Epidermal melanocyte (primary cell): Measurements from ENCODE around the gene C2CD4C.
"Not testable (repeated sequence)": the region's sequence is repeated elsewhere in the genome, so short reads cannot be mapped to it uniquely, and the experiment has no call there.

Source experiments
- DNase-seq: peaks from one replicate; pipeline ENCODE4 v3.0.0; 2011; ENCODE audit warnings: low spot score; ENCODE audit not compliant: insufficient read length

C2CD4C gene

DNA sequence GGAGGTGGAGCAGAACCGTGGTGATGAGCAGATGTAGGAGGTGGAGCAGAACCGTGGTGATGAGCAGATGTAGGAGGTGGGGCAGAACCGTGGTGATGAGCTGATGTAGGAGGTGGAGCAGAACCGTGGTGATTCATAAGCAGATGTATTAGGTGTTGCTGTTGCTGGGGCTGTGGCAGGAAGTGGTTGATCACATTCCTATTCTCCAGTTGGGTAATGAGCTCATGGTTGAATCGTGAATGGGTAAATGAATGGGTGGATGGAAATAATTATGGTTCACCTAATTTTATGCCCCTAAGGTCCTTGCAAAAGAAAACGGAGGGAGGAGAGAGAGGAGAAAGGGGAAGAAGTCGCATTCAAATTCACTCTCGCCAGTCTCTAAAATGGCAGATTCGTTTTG, 26.4 kb downstream of the C2CD4C start:
- not testable (repeated sequence) for DNase-seq

GRCh38 chr19:381901-382300, 27.0 kb downstream of the C2CD4C start:
- DNase-seq: not testable (repeated sequence)

- not testable (repeated sequence) for DNase-seq
Observed at GRCh38 chr19:380618-381219, 28.2 kb downstream of the C2CD4C start.

DNA sequence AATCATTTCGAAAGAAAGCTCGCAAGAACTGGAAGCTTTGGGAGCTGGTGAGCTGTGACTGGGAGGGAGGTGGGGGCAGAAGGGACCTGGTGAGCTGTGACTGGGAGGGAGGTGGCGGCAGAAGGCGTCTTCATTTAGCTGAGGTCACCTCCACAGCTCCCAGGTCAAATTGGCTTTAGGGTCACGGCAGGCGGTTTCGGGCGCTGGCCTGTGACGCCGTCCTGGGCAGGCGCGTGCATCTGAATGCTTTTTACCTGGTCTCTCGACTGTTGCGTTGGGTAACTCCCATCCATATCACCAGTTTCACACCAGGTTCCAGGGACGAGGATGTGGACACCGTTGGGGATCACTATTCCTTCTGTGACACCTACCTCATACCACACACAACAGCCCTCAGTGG, 29.2 kb downstream of the C2CD4C start:
- DNase-seq: no peak

- DNase-seq: no peak
Observed at GRCh38 chr19:378706-379105, 30.2 kb downstream of the C2CD4C start.

DNA sequence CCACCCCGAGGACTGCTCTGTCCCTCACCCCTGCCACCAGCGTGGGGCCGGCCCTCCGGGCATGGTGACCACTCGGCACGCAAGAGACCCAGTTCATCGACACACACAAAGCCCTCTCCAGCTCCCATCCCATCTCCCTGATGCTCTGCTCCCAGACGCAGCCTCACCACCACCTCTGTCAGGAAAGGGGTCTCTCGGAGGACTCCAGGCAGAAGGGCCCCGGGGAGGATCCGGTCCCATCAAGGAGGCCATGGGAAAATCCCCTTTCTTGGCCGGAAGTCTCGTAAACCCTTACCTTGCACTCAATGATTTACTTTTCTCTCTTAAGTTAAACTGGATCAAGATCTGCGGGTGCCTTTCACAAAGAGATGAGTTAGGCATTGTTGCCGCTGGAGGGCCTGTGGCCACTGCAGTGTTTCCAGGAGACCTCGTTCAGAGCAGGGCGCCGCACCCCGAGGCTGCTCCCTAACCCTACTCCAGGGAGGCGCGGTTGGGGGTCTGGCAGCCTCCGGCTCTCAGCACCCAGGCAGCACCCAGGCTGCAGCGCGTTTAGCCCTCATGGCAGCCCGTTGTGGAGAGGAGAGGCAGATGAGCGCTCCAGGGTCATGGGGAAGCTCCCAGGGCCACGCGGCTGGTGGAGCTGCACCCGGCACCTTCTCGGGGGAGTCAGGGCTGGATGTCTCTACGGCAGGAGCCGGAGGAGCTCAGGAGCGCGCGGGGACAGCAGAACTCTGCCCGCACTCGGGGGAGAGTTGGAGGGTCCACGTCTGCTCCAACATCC, 31.0 kb downstream of the C2CD4C start:
- DNase-seq: no peak

DNA sequence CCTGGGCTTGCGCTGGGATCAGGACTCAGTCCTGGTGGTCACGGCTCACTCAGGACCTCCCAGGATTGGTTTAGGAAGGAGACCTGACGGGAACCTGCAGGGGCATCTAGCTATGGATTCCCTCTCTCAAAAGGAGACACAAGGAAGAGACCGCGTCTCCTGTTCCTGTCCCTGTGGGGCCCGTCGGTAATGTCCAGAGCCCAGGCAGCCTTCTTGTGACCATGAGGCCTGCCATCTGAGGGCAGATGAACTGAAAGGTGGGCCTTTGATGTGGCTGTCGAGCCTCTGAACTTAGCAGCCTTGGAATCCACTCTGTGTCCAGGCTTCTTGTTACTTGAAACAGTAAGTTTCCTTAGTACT, 32.9 kb downstream of the C2CD4C start:
- no peak for DNase-seq

GRCh38 chr19:375395-376110, 33.4 kb downstream of the C2CD4C start:
- no peak for DNase-seq

- DNase-seq: no peak
Observed at GRCh38 chr19:374886-375235, 34.1 kb downstream of the C2CD4C start.

DNA sequence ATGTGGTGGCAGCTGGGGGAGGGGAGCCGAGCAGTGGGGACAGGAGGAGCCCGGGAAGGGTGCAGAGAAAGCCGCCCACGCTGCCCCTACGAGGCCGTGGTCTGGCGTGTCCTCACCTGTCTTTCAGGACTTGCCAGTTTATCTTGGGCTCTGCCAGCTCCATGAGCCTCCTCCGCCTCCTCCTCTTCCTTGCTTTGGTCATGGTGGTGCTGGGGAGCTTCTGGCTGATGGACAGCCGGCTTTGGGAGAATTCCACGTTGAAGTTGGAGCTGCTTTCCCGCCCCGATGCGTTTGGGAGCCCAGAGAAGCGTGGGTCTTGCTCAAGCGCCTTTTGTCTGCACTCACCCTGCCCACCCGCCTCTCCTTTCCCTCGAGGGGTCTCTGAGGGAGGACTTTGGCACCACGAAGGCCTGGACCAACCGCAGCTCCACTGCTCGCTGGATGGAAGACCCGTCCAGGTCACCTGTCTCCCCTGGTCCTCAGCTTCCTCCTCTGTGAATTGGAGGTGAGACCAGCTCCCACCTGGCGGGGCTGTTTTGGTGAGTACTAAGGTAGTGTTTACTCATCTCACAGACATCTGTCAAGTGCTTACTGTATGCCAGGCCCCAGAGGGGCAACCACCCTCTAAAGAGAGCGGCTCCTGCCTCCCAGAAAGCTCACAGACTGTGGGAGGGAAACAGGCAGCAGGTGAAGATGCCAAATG, 34.6 kb downstream of the C2CD4C start:
- DNase-seq: no peak

DNA sequence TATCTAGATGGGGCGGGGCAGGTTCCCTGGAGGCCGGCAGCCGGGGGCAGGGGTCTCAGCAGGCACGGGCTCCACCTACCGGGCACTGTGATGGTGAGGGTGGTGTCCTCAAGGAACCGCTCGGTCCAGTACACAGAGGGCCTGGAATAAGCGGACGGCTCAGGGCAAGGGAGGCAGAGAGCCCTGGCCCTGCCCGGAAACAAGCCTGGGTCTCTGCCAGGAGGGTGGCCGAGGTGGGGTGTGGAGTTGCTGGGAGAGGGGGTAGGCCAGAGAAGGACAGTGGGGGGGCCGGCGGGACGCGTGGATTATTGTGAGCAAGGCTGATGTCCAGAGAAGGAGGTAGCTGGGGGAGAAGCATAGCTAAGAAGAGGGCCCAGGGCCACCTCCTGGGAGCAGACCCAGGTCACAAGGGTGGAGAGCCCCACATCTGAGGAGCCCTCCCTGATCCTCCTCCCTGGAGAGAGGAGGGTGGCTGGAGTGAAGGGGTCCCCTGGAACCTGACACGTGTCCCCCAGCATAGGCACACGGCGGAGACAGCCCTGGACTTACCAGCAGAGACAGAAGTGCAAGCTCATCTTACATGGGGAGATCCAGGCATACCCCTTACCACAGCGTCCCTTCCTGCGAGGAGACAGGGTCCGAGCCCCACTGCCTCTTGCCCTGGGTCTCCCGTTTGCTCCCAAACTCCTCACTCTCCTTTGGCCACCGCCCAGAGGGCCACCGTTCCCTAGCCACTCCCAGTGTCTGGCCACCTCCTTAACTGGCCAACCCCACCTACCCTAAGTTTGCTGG, 35.4 kb downstream of the C2CD4C start:
- no peak for DNase-seq

DNA sequence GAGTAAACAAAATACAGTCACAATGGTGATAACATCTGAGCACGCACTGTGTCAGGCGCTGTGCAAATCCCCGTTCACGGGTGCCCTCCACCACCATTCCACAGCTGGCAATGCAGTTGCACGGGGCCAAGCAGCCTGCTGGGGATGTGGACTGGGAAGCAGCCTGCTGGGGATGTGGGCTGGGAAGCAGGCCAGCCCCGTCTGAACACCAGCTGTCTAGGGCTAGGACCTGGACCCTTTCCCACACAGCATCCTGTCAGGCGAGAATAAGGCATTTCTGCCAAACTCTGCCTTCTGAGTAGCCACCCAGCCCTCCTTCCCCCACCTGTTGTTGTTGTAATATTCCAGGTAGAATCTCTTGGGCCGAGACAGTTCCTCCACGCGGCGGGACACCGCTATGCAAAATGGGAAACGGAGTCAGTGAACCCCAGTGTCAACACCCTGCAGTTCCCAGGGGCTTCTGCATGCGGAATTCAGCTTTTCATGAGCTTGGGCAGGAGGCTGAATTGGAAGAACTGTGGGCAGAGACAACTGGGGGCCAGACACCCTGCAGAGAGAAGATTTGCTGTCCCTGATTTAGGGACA, 36.5 kb downstream of the C2CD4C start:
- DNase-seq: peak; percentile 92

GRCh38 chr19:371501-372168, 37.3 kb downstream of the C2CD4C start:
- DNase-seq: no peak

- no peak for DNase-seq
Observed at GRCh38 chr19:370641-371330, 38.2 kb downstream of the C2CD4C start.

GRCh38 chr19:369876-370275, 39.1 kb downstream of the C2CD4C start:
- no peak for DNase-seq

- DNase-seq: no peak
Observed at GRCh38 chr19:369256-369655, 39.7 kb downstream of the C2CD4C start.

- no peak for DNase-seq
Observed at GRCh38 chr19:368630-369024, 40.3 kb downstream of the C2CD4C start.

DNA sequence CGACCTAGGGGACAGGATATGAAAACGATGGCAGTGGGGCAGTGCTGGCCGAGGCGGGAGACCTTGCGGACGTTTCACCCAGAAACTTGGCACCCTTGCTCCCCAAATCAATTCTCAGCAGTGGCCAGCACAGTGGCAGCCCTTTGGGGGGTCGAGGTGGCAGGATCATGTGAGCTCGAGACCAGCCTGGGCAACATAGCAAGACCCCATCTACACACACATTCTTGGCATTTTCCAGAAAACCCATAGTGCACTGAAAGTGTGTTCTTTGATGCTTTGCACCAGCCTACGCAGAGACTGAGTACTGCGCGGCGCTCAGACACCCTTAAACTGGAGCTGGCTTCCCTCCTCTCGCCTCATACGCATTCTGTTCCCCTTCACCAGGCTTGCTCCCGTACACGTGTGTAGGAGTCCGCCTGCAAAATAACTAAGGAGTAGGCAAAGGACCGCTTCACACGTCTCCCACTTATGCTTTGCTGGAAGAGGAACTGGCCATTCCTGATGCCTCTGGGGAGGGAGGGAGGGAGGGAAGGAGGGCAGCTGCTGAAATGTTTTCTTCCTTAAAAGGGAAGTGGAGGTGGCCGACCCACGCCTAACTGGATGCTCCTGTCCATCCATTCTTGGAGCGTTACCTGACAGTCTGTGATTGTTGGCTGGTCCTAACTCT, 40.9 kb downstream of the C2CD4C start:
- DNase-seq: no peak

DNA sequence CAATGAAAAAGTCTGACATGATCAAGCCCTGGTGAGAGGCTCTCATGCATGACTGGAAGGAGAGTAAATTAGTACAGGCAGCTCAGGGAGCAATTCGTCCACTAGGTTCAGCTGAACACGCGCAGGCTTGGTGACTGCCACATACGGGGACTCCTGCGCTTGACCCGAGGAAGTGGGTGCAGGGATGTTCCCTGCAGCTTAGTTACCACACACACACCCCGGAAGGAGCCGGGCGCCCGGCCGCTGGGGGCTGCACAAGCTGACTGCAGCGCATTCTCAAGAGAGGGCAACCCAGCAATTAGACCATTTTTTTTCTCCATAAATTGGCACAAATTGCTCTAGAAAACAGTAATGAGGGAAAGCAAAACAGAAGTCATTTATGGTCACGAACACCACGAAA, 41.4 kb downstream of the C2CD4C start:
- no peak for DNase-seq
